Testis (tissue), 3 donors: Measurements from ENCODE around the gene TBC1D1. TPM values are rescaled to one million over a fixed set of nuclear protein-coding genes. Genes with fewer than 3 reads are reported as not detected.

Experiments used
- DNase-seq: peaks from one replicate; pipeline ENCODE4 v3.0.0-alpha.2; 2019
- H3K27ac ChIP-seq, 2 donors: fragments of 200-600 bp; sonication (generic); one replicate each; pipeline ENCODE4 v1.5.1; 2019
- H3K27me3 ChIP-seq: fragments of 200-600 bp; sonication (generic); one replicate; pipeline ENCODE4 v1.5.1; 2019
- H3K36me3 ChIP-seq: fragments of 200-600 bp; sonication (generic); one replicate; pipeline ENCODE4 v1.5.1; 2017; ENCODE audit warnings: low read depth; ENCODE audit errors: missing control alignments
- H3K4me1 ChIP-seq: fragments of 200-600 bp; sonication (generic); one replicate; pipeline ENCODE4 v1.5.1; 2019
- H3K4me3 ChIP-seq, 2 donors: fragments of 200-600 bp; sonication (generic); one replicate each; pipeline ENCODE4 v1.5.1; 2017 to 2019
- H3K9me3 ChIP-seq: fragments of 200-600 bp; sonication (generic); one replicate; pipeline ENCODE4 v1.5.1; 2017
- CTCF ChIP-seq, 3 experiments: fragments of 450-650 bp in 2 of 3; fragments of 200-600 bp in 1 of 3; sonication (generic) in 1 of 3; IDR thresholded peaks; one replicate each; pipeline ENCODE4 v1.5.1; 2016 to 2019; ENCODE audit warnings: antibody characterized with exemption in 3 of 3, mild to moderate bottlenecking in 2 of 3, moderate library complexity in 1 of 3
- POLR2A ChIP-seq: fragments of 450-650 bp; IDR thresholded peaks from one replicate; pipeline ENCODE4 v1.6.1; 2017; ENCODE audit warnings: antibody characterized with exemption, mild to moderate bottlenecking, moderate library complexity
- WGBS, 2 donors: methylation state at CpG; one replicate each; pipeline ENCODE4 v1.1.5; 2018; 5-methylcytosine and 5-hydroxymethylcytosine counted together
- intact Hi-C: fragments of 100-400 bp; cut with DNase I; formaldehyde crosslinking; loops from one replicate; pipeline ENCODE4 v1.15.1; 2023; ENCODE audit warnings: low total_unique reads
- polyA plus RNA-seq: library from polyadenylated mRNA; stranded (reverse); fragments of 350-450 nt; fragmentation: Illumina TruSeq; extraction: RNeasy Lipid Tissue Mini Kit (QIAGEN cat#74804); gene quantifications from one replicate; pipeline ENCODE4 v1.2.3, GENCODE V29; 2014; ENCODE audit warnings: low read depth, low replicate concordance; ENCODE audit not compliant: insufficient read depth
- total RNA-seq, 2 donors: library from RNA; depleted of rRNA; stranded (reverse); fragments of >200 nt; gene quantifications; one replicate each; pipeline ENCODE4 v1.2.3, GENCODE V29; 2016

The TBC1D1 gene
- total and polyA plus RNA-seq, 3 donors from 2014 or later = 130 to 208 (median 167) TPM

DNA sequence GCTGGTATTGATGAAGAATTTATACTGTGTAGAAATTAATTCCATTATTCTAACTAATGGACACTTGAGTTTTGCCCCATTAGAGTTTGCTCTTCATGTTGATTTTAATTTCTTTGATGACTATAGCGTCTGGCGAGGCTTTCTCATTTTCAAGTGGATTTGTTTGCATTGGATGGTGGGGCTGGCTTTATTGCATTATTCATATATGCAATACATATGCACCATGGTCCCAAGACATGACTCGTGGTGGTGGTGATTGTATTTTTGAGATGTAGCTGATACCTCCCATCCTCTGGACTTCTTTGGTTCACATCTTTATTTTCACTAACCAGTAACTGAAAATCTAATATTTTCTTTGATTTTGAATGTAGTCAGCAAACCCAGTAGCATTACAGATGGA, 109.1 kb downstream of the TBC1D1 start:
- intact Hi-C loops = no loop called here
- TF ChIP-seq POLR2A = no peak
- no peak for TF ChIP-seq CTCF (IDR thresholded peaks at IDR 0.05)
- Histone ChIP-seq H3K9me3 (no peaks in the 10 kb centered on the region), H3K36me3 (no peaks in the 10 kb centered on the region), H3K27me3 (no peaks in the 10 kb centered on the region), H3K4me3 (no peak overlapping the region), H3K27ac (no peak overlapping the region), H3K4me1 (peaks cover 18% of the 10 kb centered on the region)
- WGBS, 2 donors = 91 to 93% methylated on average over 3 of the region's 3 CpGs
- no peak for DNase-seq

DNA sequence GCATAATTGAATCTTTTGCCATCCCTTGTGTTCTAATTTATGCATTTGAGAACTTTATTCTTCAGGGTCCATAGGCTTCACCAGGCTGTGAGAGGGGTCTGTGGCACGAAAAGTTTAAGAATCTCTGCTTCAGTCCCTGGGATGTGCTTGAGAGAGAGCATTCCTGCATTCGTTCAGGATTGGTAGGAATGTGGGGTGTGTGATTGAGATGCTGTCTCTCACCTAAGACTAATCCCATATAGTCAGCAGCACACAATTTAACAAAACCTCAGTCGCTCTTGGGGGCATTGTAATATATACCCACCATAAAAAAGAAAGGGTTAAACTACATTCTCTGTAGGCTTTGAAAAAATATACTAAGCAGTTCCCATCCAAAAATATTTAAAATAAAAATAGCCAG, 111.0 kb downstream of the TBC1D1 start:
- peaks cover 21% of the 10 kb centered on the region for H3K4me1 ChIP-seq
- no peaks in the 10 kb centered on the region for H3K27me3 ChIP-seq
- H3K27ac ChIP-seq = no peak overlapping the region
- no peaks in the 10 kb centered on the region for H3K36me3 ChIP-seq
- no peak for DNase-seq
- H3K4me3 ChIP-seq = no peak overlapping the region
- 89 to 90% methylated on average over 3 of the region's 3 CpGs for WGBS, 2 donors
- TF ChIP-seq CTCF (IDR thresholded peaks at IDR 0.05) (no peak), POLR2A (no peak)
- H3K9me3 ChIP-seq = no peaks in the 10 kb centered on the region
- intact Hi-C loops = no loop called here

DNA sequence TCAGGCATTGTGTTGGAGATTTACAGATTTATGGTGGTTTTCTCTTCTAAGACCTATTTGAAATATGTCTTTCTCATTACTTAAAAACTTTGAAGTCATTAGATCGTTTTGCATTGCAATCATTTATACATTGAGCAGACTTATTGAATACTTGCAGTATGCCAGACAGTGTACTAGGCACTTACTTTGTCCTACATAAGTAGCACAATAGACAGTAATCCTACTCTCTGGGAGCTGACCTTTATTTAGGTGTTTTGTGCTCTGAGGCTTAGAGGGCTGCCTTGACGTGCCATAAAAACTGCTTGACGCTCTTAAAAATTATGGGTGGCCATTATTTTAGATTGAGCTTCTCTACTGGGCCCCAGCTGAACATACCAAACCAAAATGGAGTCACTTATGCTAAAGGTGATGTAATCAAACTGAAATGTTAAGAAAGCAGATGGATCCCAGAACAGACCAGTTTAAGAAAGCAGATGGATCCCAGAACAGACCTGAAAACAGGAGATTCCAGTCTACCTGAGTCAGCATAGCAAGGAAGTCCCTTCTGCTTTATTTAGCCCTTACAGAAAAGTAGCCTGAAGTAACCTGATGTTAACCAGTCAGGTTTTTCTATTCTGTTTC, 111.7 kb downstream of the TBC1D1 start:
- TF ChIP-seq CTCF (IDR thresholded peaks at IDR 0.05) = no peak
- TF ChIP-seq POLR2A = no peak
- Histone ChIP-seq H3K4me3 (no peak overlapping the region), H3K36me3 (no peaks in the 10 kb centered on the region), H3K27me3 (no peaks in the 10 kb centered on the region), H3K9me3 (no peaks in the 10 kb centered on the region), H3K27ac (no peak overlapping the region), H3K4me1 (peaks cover 21% of the 10 kb centered on the region)
- intact Hi-C loops = no loop called here
- no peak for DNase-seq
- WGBS, 2 donors = 92 to 96% methylated on average over 3 of the region's 3 CpGs

DNA sequence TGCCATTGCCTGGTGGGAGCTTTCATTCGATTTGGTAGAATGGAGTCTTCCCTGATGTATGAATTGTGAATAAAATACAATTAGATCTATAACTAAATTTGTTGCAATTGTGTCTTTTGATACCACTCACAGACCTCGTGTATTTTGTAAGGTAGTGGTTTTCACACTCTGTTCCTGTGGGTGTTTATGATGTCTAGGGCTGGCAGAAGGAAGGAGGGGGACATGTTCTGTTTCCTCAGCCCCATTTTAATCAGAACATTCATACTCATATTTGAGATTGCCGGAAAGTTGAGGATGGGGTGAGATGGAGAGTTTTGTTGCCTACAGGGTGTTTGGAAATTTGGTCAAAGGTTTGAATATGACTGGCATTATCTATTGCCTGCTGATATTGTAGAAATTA, 112.2 kb downstream of the TBC1D1 start:
- no peak for DNase-seq
- no peak for TF ChIP-seq POLR2A
- Histone ChIP-seq H3K4me1 (peaks cover 21% of the 10 kb centered on the region), H3K4me3 (no peak overlapping the region), H3K27ac (no peak overlapping the region), H3K9me3 (no peaks in the 10 kb centered on the region), H3K27me3 (no peaks in the 10 kb centered on the region), H3K36me3 (no peaks in the 10 kb centered on the region)
- 63 to 67% methylated on average over 3 of the region's 3 CpGs for WGBS, 2 donors
- intact Hi-C loops = no loop called here

DNA sequence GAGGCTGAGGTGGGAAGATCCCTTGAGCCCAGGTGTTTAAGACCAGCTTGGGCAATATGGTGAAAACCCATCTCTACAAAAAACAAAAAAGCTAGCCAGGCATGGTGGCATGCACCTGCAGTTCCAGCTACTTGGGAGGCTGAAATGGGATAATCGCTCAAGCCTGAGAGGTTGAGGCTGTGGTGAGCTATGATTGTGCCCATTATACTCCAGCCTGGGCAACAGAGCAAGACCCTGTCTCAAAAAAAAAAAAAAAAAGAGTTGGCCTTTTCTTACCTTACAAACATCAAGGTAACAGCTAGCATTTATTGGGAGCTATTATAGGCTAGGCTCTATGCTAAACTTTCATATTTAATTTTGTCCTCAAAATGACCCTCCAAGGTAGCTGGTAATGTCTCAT, 112.7 kb downstream of the TBC1D1 start:
- DNase-seq = no peak
- Histone ChIP-seq H3K36me3 (no peaks in the 10 kb centered on the region), H3K27ac (no peak overlapping the region), H3K9me3 (no peaks in the 10 kb centered on the region), H3K4me3 (no peak overlapping the region), H3K27me3 (no peaks in the 10 kb centered on the region), H3K4me1 (peaks cover 21% of the 10 kb centered on the region)
- TF ChIP-seq CTCF (IDR thresholded peaks at IDR 0.05) (no peak), POLR2A (no peak)
- 90 to 92% methylated on average over 1 of the region's 1 CpG for WGBS, 2 donors
- intact Hi-C loops = no loop called here
